GM18909 (cell line): Measurements from ENCODE around the gene ENC1.
A peak's percentile ranks its signal among the peaks of the same experiment; 100 is the strongest.

Experiments used
- ATAC-seq: cut with Tn5 transposase; IDR thresholded peaks from one replicate; pipeline ENCODE4 v1.9.1; 2021; ENCODE audit warnings: mild to moderate bottlenecking; ENCODE audit not compliant: unreplicated experiment, poor library complexity

ENC1 gene

DNA sequence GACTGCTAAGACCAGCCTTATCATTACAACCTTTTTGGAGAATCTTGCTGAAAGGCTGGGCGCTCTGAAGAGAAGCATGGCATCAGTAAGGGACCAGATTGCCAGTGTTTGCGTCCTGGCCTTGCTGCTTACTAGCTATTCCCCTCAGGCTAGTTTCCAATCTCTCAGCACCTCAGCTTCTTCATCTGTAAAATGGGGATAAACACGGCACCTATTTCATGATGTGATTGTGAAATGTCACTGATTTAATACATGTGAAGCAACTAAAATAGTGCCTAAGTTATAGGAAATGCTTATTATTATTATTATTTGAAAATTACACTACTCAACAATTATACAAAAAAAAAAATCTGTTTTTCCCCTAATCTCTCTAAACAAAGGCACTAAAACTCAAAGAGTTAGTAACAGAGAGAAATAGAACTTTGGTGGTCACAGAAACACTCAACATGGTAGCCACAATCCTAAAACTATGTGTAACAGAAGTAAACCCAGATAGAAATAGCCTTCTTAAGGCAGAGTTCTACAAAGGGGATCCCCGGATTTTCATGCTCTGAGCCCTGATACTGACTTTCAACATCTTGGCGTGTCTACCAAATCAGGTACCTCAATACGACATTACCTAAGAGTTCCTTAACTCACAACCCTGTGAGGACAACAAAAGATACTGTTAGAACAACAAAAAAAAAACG lies 62.0 kb downstream of the ENC1 start:
- peak; percentile 36 for ATAC-seq
